ENCODE measurements around the gene KCNJ3.

The KCNJ3 gene

DNA sequence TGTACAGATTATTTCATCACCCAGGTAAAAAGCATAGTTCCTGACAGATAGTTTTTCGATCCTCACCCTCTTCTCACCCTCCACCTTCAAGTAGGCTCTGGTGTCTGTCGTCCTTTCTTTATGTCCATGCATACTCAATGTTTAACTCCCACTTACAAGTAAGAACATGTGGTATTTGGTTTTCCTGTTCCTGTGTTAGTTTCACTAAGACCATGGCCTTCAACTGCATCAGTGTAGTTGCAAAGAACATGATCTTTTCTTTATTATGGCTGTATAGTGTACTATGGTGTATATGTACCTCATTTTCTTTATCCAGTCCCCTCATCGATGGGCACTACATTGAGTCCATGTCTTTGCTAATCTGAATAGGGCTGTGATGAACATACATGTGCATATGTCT, 184.2 kb downstream of the KCNJ3 start:
- no peak overlapping the region for H3K4me3 ChIP-seq (ENCODE audit: low read depth, low read length)
- TF ChIP-seq, protein P1, sequence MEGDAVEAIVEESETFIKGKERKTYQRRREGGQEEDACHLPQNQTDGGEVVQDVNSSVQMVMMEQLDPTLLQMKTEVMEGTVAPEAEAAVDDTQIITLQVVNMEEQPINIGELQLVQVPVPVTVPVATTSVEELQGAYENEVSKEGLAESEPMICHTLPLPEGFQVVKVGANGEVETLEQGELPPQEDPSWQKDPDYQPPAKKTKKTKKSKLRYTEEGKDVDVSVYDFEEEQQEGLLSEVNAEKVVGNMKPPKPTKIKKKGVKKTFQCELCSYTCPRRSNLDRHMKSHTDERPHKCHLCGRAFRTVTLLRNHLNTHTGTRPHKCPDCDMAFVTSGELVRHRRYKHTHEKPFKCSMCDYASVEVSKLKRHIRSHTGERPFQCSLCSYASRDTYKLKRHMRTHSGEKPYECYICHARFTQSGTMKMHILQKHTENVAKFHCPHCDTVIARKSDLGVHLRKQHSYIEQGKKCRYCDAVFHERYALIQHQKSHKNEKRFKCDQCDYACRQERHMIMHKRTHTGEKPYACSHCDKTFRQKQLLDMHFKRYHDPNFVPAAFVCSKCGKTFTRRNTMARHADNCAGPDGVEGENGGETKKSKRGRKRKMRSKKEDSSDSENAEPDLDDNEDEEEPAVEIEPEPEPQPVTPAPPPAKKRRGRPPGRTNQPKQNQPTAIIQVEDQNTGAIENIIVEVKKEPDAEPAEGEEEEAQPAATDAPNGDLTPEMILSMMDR (IDR thresholded peaks at IDR 0.05; ENCODE audit: low read depth, low read length), result no peak
- DNase-seq (ENCODE audit: low read depth, low spot score), result no peak
- in situ Hi-C loops (cut with HindIII; ENCODE audit: low sequenced_read_pairs), result no loop called here

DNA sequence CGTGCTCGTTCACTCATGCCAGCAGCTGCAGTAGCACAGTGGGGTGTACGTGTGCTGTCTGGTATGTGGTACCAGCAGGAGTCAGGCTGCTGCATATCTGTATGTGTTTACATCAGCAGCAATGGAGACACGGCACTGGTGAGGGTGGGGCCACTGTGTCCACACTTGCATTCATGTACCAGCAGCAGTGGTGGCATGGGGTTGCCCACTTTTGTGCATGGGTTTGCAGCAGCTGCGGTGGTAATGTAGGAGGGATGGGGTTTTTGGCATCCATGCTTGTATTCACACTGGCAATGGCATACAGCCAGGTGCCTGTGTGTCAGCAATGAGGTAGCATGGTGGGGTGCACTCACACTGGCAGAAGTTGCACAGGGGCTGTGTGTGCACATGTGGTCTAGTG, 187.8 kb downstream of the KCNJ3 start:
- TF ChIP-seq, protein P1 (IDR thresholded peaks at IDR 0.05; ENCODE audit: low read depth, low read length), result no peak
- DNase-seq (ENCODE audit: low read depth, low spot score), result no peak
- H3K4me3 ChIP-seq (ENCODE audit: low read depth, low read length), result no peak overlapping the region
- in situ Hi-C loops (cut with HindIII; ENCODE audit: low sequenced_read_pairs), result no loop called here

DNA sequence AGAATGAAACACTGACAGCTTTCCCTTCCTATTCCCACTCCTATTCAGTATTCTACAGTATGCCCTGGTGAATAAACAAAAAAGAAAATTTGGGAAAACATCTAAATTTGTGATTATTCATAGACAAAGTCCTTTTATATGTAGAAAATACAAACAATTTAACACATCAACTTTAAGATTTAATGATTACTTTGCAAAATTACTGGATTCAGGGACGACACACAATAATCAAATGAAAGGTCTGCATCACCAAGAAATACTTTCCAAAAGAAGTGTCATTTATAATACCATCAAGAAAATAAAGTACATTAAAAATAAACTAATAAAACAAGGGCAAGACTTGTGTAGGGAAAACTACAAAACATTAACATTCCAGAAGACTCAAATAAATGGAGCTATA, 199.8 kb downstream of the KCNJ3 start:
- TF ChIP-seq, protein P1 (IDR thresholded peaks at IDR 0.05; ENCODE audit: low read depth, low read length), result no peak

DNA sequence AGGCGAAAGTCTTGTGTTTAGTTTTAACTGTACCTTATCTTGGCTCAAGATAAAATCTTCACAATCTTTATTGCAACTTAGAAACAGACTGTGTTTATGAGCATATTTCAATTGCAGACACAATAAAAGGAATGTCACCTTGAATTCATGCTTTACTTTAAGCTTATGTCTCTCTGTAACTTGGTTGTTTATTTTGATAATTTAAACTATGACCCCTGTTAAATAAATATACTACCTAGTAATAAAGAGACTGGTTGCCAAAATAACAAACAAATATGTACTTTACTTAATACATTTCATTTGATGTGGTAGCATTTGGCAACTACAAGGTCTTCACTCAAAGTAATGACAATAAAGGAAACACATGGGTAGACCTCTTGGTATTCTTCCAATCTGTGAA, 202.6 kb downstream of the KCNJ3 start:
- no peak for DNase-seq (ENCODE audit: low read depth, low spot score)
- in situ Hi-C loops (cut with HindIII; ENCODE audit: low sequenced_read_pairs), result no loop called here
- TF ChIP-seq, protein P1 (IDR thresholded peaks at IDR 0.05; ENCODE audit: low read depth, low read length), result no peak

More for the DNA sequence above, 199.8 kb downstream of the KCNJ3 start:
- H3K4me3 ChIP-seq (ENCODE audit: low read depth, low read length), result no peak overlapping the region
- in situ Hi-C loops (cut with HindIII; ENCODE audit: low sequenced_read_pairs), result no loop called here
- no peak for DNase-seq (ENCODE audit: low read depth, low spot score)

More for the DNA sequence above, 202.6 kb downstream of the KCNJ3 start:
- no peak overlapping the region for H3K4me3 ChIP-seq (ENCODE audit: low read depth, low read length)

Data from astrocyte of the spinal cord (primary cell).